SK-N-SH treated with all-trans-retinoic acid at 6 μM for 48 hours (cell line): Measurements from ENCODE around the gene WAC.

ENCODE experiments used
- CREB5 ChIP-seq: fragments of 250-450 bp; sonication (Bioruptor Pico); IDR thresholded peaks from 2 replicates; pipeline ENCODE4 v1.5.1; 2020; ENCODE audit warnings: low read depth, mild to moderate bottlenecking, moderate library complexity
- OSR1 ChIP-seq: fragments of 250-450 bp; sonication (Bioruptor Pico); IDR thresholded peaks from 2 replicates; pipeline ENCODE4 v1.8.0; 2022; ENCODE audit warnings: moderate library complexity, mild to moderate bottlenecking, inconsistent platforms
- PATZ1 ChIP-seq: fragments of 250-450 bp; sonication (Bioruptor Pico); IDR thresholded peaks from 2 replicates; pipeline ENCODE4 v1.8.0; 2020; ENCODE audit warnings: mild to moderate bottlenecking, moderate library complexity, borderline replicate concordance
- SNAI2 ChIP-seq: fragments of 250-450 bp; sonication (Bioruptor Pico); IDR thresholded peaks from 2 replicates; pipeline ENCODE4 v1.5.0; 2020; ENCODE audit warnings: mild to moderate bottlenecking, moderate library complexity
- TSHZ2 ChIP-seq: fragments of 250-450 bp; sonication (Bioruptor Pico); IDR thresholded peaks from 2 replicates; pipeline ENCODE4 v1.5.0; 2020; ENCODE audit warnings: mild to moderate bottlenecking, moderate library complexity

- TF ChIP-seq PATZ1 (CRISPR knock-in tag) (no peak), SNAI2 (CRISPR knock-in tag) (no peak), CREB5 (CRISPR knock-in tag) (no peak), OSR1 (no peak), TSHZ2 (no peak)
These were observed 35.4 kb upstream of the WAC start for GRCh38 chr10:28497313-28498126.
